CD14-positive monocyte (primary cell): ENCODE measurements around the gene MYO1E. TPM values are rescaled to one million over a fixed set of nuclear protein-coding genes. Genes with fewer than 3 reads are reported as not detected.

Experiments used
- DNase-seq, 3 donors: peaks; one replicate each; pipeline ENCODE4 v3.0.0-alpha.2; 2011 to 2022
- H2AFZ ChIP-seq: 2 replicates; pipeline ENCODE4 v1.6.0; 2012; ENCODE audit warnings: mild to moderate bottlenecking, low read depth, low read length, inconsistent platforms; ENCODE audit not compliant: insufficient read depth, poor library complexity, severe bottlenecking
- H3K27ac ChIP-seq, 2 donors: 1 replicate in 1 of 2; 2 replicates in 1 of 2; pipeline ENCODE4 v1.5.1; 2012 to 2013; ENCODE audit warnings: low read length in 2 of 2, control low read depth in 1 of 2, inconsistent platforms in 1 of 2, low read depth in 1 of 2, mild to moderate bottlenecking in 1 of 2
- H3K27me3 ChIP-seq, 2 donors: one replicate each; pipeline versions ENCODE4 v1.6.0 to v1.6.1; 2011 to 2013; ENCODE audit warnings: low read length in 2 of 2; ENCODE audit not compliant: control insufficient read depth in 2 of 2, insufficient read depth in 2 of 2
- H3K36me3 ChIP-seq, 2 donors: replicated peaks in 1 of 2; 1 replicate in 1 of 2; 2 replicates in 1 of 2; pipeline versions ENCODE4 v1.5.1 to v1.6.1; 2012 to 2013; ENCODE audit warnings: low read length in 2 of 2, control low read depth in 1 of 2, inconsistent platforms in 1 of 2, mild to moderate bottlenecking in 1 of 2; ENCODE audit not compliant: insufficient read depth in 2 of 2, control insufficient read depth in 1 of 2
- H3K4me1 ChIP-seq, 2 donors: 1 replicate in 1 of 2; 2 replicates in 1 of 2; pipeline versions ENCODE4 v1.5.1 to v1.6.1; 2012 to 2013; ENCODE audit warnings: low read length in 2 of 2, control low read depth in 1 of 2, inconsistent platforms in 1 of 2, mild to moderate bottlenecking in 1 of 2, moderate library complexity in 1 of 2; ENCODE audit not compliant: insufficient read depth in 2 of 2, control insufficient read depth in 1 of 2
- H3K4me2 ChIP-seq: replicated peaks from 2 replicates; pipeline ENCODE3; 2012; ENCODE audit warnings: low read length, moderate library complexity, mild to moderate bottlenecking; ENCODE audit not compliant: poor library complexity, severe bottlenecking; ENCODE audit errors: extremely low read depth
- H3K4me3 ChIP-seq, 3 experiments: fragments of 200-600 bp in 1 of 3; sonication (generic) in 1 of 3; replicated peaks in 1 of 3; 1 replicate in 2 of 3; 2 replicates in 1 of 3; pipeline ENCODE4 v1.5.1; 2011 to 2013; ENCODE audit warnings: low read length in 3 of 3, mild to moderate bottlenecking in 3 of 3, control low read depth in 2 of 3, low read depth in 2 of 3, inconsistent platforms in 1 of 3, moderate library complexity in 1 of 3
- H3K79me2 ChIP-seq: 2 replicates; pipeline ENCODE4 v1.6.0; 2012; ENCODE audit warnings: mild to moderate bottlenecking, control low read depth, inconsistent platforms, low read length, moderate library complexity; ENCODE audit not compliant: insufficient read depth
- H3K9ac ChIP-seq: 2 replicates; pipeline ENCODE4 v1.6.0; 2017; ENCODE audit warnings: low read length, mild to moderate bottlenecking; ENCODE audit not compliant: insufficient read depth, poor library complexity, severe bottlenecking
- H3K9me3 ChIP-seq, 2 donors: replicated peaks in 1 of 2; 1 replicate in 1 of 2; 2 replicates in 1 of 2; pipeline versions ENCODE4 v1.5.1 to v1.6.1; 2012 to 2013; ENCODE audit warnings: low read length in 2 of 2, control low read depth in 1 of 2; ENCODE audit not compliant: control insufficient read depth in 1 of 2, insufficient read depth in 1 of 2
- H4K20me1 ChIP-seq: 2 replicates; pipeline ENCODE4 v1.6.0; 2012; ENCODE audit warnings: mild to moderate bottlenecking, low read length, control low read depth, moderate library complexity; ENCODE audit not compliant: insufficient read depth
- H3K27ac Mint-ChIP-seq, 7 donors: one replicate each; pipeline ENCODE4 v1.8.0; 2020; ENCODE audit warnings: mild to moderate bottlenecking in 7 of 7, mixed read lengths in 7 of 7, moderate library complexity in 6 of 7, inconsistent platforms in 2 of 7
- H3K27me3 Mint-ChIP-seq, 3 donors: one replicate each; pipeline ENCODE4 v1.8.0; 2021 to 2022; ENCODE audit warnings: low read depth in 3 of 3, mild to moderate bottlenecking in 3 of 3, mixed read lengths in 3 of 3, moderate library complexity in 3 of 3, inconsistent platforms in 1 of 3
- H3K36me3 Mint-ChIP-seq, 2 donors: one replicate each; pipeline ENCODE4 v1.8.0; 2020; ENCODE audit warnings: mixed read lengths in 2 of 2, inconsistent platforms in 1 of 2, mild to moderate bottlenecking in 1 of 2
- H3K4me1 Mint-ChIP-seq: one replicate; pipeline ENCODE4 v1.8.0; 2020; ENCODE audit warnings: mild to moderate bottlenecking, mixed read lengths
- H3K4me3 Mint-ChIP-seq, 2 donors: one replicate each; pipeline ENCODE4 v1.8.0; 2020; ENCODE audit warnings: mild to moderate bottlenecking in 2 of 2, mixed read lengths in 2 of 2, moderate library complexity in 1 of 2
- H3K9me3 Mint-ChIP-seq, 7 donors: one replicate each; pipeline ENCODE4 v1.8.0; 2020 to 2022; ENCODE audit warnings: mixed read lengths in 7 of 7, mild to moderate bottlenecking in 6 of 7, moderate library complexity in 6 of 7, inconsistent platforms in 2 of 7
- WGBS: methylation state at CpG from one replicate; pipeline ENCODE4 v1.1.5; 2013; ENCODE audit warnings: missing lambda C conversion rate; ENCODE audit not compliant: insufficient coverage; 5-methylcytosine and 5-hydroxymethylcytosine counted together
- intact Hi-C, 2 donors: fragments of 100-400 bp; cut with micrococcal nuclease; formaldehyde crosslinking; loops; one replicate each; pipeline versions ENCODE4 v1.15.0 to v1.15.1; 2023
- polyA plus RNA-seq, 3 donors: library from polyadenylated mRNA; depleted of rRNA in 1 of 3; unstranded in 2 of 3; stranded (reverse) in 1 of 3; fragments of 300-500 nt in 2 of 3; fragments of >200 nt in 1 of 3; fragmentation: Illumina TruSeq in 2 of 3; gene quantifications; 1 replicate in 2 of 3; 2 replicates in 1 of 3; pipeline ENCODE4 v1.2.3, GENCODE V29; 2012 to 2021
- TF ChIP-seq, protein P1 (sequence below): fragments of 200-600 bp; IDR thresholded peaks from one replicate; pipeline ENCODE4 v1.8.0; 2022; ENCODE audit warnings: antibody characterized with exemption, mild to moderate bottlenecking

Gene MYO1E
- polyA plus RNA-seq, 3 donors = 5.5 to 16.2 (median 6.2) TPM

DNA sequence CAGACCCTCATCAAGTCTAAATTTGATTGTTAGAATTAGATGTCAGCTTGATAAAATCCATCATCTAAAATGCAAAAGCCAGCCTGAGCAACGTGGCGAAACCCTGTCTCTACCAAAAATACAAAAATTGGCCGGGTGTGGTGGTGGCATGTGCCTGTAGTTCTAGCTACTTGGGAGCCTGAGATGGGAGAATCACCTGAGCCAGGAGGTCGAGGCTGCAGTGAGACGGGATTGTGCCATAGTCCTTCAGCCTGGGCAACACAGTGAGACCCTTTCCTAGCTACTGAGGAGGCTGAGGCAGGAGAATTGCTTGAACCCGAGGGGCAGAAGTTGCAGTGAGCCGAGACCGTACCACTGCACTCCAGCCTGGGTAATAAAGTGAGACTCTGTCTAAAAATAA lies 69.5 kb downstream of the MYO1E start:
- H3K36me3 Mint-ChIP-seq = peaks cover 2% of the 10 kb centered on the region in 2 donors

DNA sequence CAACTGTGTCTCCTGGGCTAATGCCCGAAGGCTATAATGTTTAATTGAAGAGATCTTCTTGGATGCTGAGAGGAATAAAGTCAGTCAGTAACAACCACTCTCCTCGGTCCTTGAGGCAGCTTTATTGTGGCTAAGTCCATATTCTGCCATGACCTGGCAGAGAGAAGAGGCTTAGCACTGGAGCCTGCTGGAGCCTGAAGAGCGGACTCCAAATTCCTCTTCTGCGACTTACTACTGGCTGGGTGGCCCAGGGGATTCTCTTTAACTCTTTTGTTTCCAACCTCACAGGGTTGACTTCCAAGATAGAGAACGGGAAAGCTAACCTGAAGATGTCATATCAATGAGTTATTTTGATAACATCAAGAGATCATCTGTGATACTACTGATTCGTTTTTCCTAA lies 71.1 kb downstream of the MYO1E start:
- Mint-ChIP-seq H3K36me3 (peaks cover 2% of the 10 kb centered on the region in 2 donors), H3K27me3 (no peaks in the 10 kb centered on the region), H3K9me3 (peaks cover 0 to 2% (median 0%) of the 10 kb centered on the region in 7 donors), H3K4me3 (no peak overlapping the region), H3K4me1 (peaks cover 52% of the 10 kb centered on the region), H3K27ac (peak overlapping the region in 6 of 7 donors; percentile 91 to 99 (median 96))
- no peak for DNase-seq
- Histone ChIP-seq H3K4me1 (peaks cover 37 to 43% of the 10 kb centered on the region in 2 donors), H3K9ac (no peak overlapping the region), H3K9me3 (no peaks in the 10 kb centered on the region), H3K79me2 (peaks cover 9% of the 10 kb centered on the region), H4K20me1 (no peaks in the 10 kb centered on the region), H3K36me3 (no peaks in the 10 kb centered on the region), H3K27me3 (no peaks in the 10 kb centered on the region), H3K4me2 (no peak overlapping the region), H3K4me3 (no peak overlapping the region), H2AFZ (no peak overlapping the region), H3K27ac (peak overlapping the region in 1 of 2 donors; percentile 82)
- intact Hi-C loops = loop anchor here in 1 of 2 donors (10.0 kb wide), 2 partner anchors 63 to 127 kb away; no protein-coding TSS in a partner anchor
- WGBS = 100% methylated on average over 2 of the region's 6 CpGs
- TF ChIP-seq, protein P1, sequence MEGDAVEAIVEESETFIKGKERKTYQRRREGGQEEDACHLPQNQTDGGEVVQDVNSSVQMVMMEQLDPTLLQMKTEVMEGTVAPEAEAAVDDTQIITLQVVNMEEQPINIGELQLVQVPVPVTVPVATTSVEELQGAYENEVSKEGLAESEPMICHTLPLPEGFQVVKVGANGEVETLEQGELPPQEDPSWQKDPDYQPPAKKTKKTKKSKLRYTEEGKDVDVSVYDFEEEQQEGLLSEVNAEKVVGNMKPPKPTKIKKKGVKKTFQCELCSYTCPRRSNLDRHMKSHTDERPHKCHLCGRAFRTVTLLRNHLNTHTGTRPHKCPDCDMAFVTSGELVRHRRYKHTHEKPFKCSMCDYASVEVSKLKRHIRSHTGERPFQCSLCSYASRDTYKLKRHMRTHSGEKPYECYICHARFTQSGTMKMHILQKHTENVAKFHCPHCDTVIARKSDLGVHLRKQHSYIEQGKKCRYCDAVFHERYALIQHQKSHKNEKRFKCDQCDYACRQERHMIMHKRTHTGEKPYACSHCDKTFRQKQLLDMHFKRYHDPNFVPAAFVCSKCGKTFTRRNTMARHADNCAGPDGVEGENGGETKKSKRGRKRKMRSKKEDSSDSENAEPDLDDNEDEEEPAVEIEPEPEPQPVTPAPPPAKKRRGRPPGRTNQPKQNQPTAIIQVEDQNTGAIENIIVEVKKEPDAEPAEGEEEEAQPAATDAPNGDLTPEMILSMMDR = no peak

More for the DNA sequence above, 69.5 kb downstream of the MYO1E start:
- Mint-ChIP-seq H3K27me3 (no peaks in the 10 kb centered on the region), H3K4me3 (no peak overlapping the region), H3K27ac (peak overlapping the region in 3 of 7 donors; percentile 11 to 64 (median 24)), H3K9me3 (peaks cover 0 to 2% (median 0%) of the 10 kb centered on the region in 7 donors), H3K4me1 (peaks cover 45% of the 10 kb centered on the region)
- H2AFZ ChIP-seq = no peak overlapping the region
- no peaks in the 10 kb centered on the region for H3K36me3 ChIP-seq
- H3K9me3 ChIP-seq = no peaks in the 10 kb centered on the region
- no peaks in the 10 kb centered on the region for H3K27me3 ChIP-seq
- DNase-seq = no peak
- peaks cover 36 to 37% of the 10 kb centered on the region in 2 donors for H3K4me1 ChIP-seq
- peaks cover 9% of the 10 kb centered on the region for H3K79me2 ChIP-seq
- H3K27ac ChIP-seq = no peak overlapping the region
- H3K4me2 ChIP-seq = no peak overlapping the region
- intact Hi-C loops = loop anchor here in 1 of 2 donors (10.0 kb wide), 2 partner anchors 62 to 128 kb away; no protein-coding TSS in a partner anchor
- H3K9ac ChIP-seq = no peak overlapping the region
- no peak overlapping the region for H3K4me3 ChIP-seq
- H4K20me1 ChIP-seq = no peaks in the 10 kb centered on the region
- TF ChIP-seq, protein P1 = no peak
- WGBS = 100% methylated on average over 2 of the region's 8 CpGs
